ENCODE measurements around the gene RAD18.

Gene RAD18

GRCh38 chr3:8975081-8976020 lies 12.1 kb upstream of the RAD18 start:
- no peak for TF ChIP-seq CTCF (IDR thresholded peaks at IDR 0.05)
- no peaks in the 10 kb centered on the region for H3K36me3 Mint-ChIP-seq (ENCODE audit: low read depth)
- H3K9me3 Mint-ChIP-seq = peaks cover 14% of the 10 kb centered on the region
- no peak overlapping the region for H3K4me3 Mint-ChIP-seq
- H3K4me1 Mint-ChIP-seq = peaks cover 13% of the 10 kb centered on the region
- no peak overlapping the region for H3K27ac Mint-ChIP-seq
- DNase-seq = no peak
- peaks cover 32% of the 10 kb centered on the region for H3K27me3 Mint-ChIP-seq (ENCODE audit: low read depth, poor library complexity)

- Mint-ChIP-seq H3K4me1 (peaks cover 11% of the 10 kb centered on the region), H3K4me3 (no peak overlapping the region), H3K27ac (peak overlapping the region; percentile 62), H3K36me3 (ENCODE audit: low read depth) (no peaks in the 10 kb centered on the region), H3K27me3 (ENCODE audit: low read depth, poor library complexity) (peaks cover 39% of the 10 kb centered on the region), H3K9me3 (peaks cover 7% of the 10 kb centered on the region)
- TF ChIP-seq CTCF (IDR thresholded peaks at IDR 0.05) = no peak
- no peak for DNase-seq
These were observed 11.2 kb upstream of the RAD18 start for GRCh38 chr3:8974458-8974857.

GRCh38 chr3:8972639-8973038 lies 9.4 kb upstream of the RAD18 start:
- no peak overlapping the region for H3K4me3 Mint-ChIP-seq
- no peaks in the 10 kb centered on the region for H3K36me3 Mint-ChIP-seq (ENCODE audit: low read depth)
- H3K9me3 Mint-ChIP-seq = no peaks in the 10 kb centered on the region
- no peak for TF ChIP-seq CTCF (IDR thresholded peaks at IDR 0.05)
- no peak for DNase-seq
- H3K4me1 Mint-ChIP-seq = peaks cover 11% of the 10 kb centered on the region
- H3K27ac Mint-ChIP-seq = no peak overlapping the region
- peaks cover 52% of the 10 kb centered on the region for H3K27me3 Mint-ChIP-seq (ENCODE audit: low read depth, poor library complexity)

GRCh38 chr3:8970971-8971589 lies 7.8 kb upstream of the RAD18 start:
- H3K27ac Mint-ChIP-seq = no peak overlapping the region
- peak; percentile 100 for TF ChIP-seq CTCF (IDR thresholded peaks at IDR 0.05)
- peak overlapping the region; percentile 19 for H3K4me3 Mint-ChIP-seq
- no peaks in the 10 kb centered on the region for H3K9me3 Mint-ChIP-seq
- peaks cover 11% of the 10 kb centered on the region for H3K4me1 Mint-ChIP-seq
- H3K27me3 Mint-ChIP-seq (ENCODE audit: low read depth, poor library complexity) = peaks cover 51% of the 10 kb centered on the region
- peak; percentile 75 for DNase-seq
- no peaks in the 10 kb centered on the region for H3K36me3 Mint-ChIP-seq (ENCODE audit: low read depth)

- no peak for DNase-seq
- H3K9me3 Mint-ChIP-seq = no peaks in the 10 kb centered on the region
- no peak for TF ChIP-seq CTCF (IDR thresholded peaks at IDR 0.05)
- no peak overlapping the region for H3K27ac Mint-ChIP-seq
- peaks cover 51% of the 10 kb centered on the region for H3K27me3 Mint-ChIP-seq (ENCODE audit: low read depth, poor library complexity)
- H3K4me3 Mint-ChIP-seq = no peak overlapping the region
- H3K36me3 Mint-ChIP-seq (ENCODE audit: low read depth) = no peaks in the 10 kb centered on the region
- peaks cover 17% of the 10 kb centered on the region for H3K4me1 Mint-ChIP-seq
These were observed 6.0 kb upstream of the RAD18 start for GRCh38 chr3:8969241-8969640.
